IPS-NIHi7 (cell line): ENCODE data around the gene S100A3.
"Not testable (repeated sequence)": the region's sequence is repeated elsewhere in the genome, so short reads cannot be mapped to it uniquely, and the experiment has no call there.

Source experiments
- DNase-seq: peaks from one replicate; pipeline ENCODE4 v3.0.0; 2012; ENCODE audit warnings: mixed read lengths; ENCODE audit errors: extremely low spot score

Gene S100A3

DNA sequence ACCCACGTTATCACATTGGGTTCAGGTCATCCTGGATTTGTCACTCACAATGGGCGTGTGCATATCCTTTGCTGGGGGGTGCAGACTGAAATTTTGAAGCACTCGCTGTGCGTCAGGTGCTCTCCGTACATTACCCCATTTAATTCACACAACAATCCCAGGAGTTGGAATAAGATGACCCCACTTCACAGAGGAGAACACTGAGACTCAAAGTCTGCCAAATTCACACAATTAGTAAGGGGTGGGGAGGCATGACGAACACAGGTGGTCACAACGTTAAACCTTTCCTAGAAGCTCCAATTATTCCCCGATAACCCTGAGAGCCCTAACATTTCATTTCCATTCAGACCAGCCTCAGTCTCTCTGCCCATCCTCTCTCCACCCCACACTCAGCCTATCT, 20.4 kb upstream of the S100A3 start:
- no peak for DNase-seq

DNA sequence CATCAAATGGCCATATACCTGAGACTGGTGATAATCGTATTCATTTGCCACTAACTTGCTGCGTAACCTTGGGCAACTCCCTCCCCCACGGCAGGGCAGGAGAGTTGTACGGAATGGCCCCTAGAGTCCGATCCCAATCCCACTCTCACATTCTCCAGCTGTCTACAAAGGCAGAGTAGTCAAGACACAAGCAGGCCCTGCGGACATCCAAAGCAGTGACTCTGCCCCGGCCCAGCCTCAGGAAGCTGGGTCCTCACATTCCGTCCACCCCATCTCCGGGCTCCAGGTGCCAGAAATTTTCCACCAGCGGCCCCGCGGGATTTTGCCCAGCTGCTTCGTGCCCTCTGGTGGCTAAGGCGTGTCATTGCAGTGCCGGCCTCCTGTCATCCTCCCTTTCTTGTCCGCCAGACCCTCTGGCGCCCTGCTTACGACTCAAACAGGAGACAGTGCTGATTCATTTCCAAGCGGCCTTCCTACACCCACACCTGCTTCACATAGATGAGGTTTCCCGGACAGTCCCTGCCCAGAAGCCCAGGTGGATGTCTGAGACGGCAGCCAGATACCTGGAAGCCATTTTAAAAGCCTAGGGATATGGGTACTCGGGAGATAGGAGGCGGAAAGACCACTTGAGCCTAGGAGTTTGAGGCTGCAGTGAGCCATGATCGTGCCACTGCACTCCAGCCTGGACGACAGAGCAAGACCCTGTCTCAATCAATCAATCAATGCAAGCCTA, 19.5 kb upstream of the S100A3 start:
- peak; percentile 89 for DNase-seq

DNA sequence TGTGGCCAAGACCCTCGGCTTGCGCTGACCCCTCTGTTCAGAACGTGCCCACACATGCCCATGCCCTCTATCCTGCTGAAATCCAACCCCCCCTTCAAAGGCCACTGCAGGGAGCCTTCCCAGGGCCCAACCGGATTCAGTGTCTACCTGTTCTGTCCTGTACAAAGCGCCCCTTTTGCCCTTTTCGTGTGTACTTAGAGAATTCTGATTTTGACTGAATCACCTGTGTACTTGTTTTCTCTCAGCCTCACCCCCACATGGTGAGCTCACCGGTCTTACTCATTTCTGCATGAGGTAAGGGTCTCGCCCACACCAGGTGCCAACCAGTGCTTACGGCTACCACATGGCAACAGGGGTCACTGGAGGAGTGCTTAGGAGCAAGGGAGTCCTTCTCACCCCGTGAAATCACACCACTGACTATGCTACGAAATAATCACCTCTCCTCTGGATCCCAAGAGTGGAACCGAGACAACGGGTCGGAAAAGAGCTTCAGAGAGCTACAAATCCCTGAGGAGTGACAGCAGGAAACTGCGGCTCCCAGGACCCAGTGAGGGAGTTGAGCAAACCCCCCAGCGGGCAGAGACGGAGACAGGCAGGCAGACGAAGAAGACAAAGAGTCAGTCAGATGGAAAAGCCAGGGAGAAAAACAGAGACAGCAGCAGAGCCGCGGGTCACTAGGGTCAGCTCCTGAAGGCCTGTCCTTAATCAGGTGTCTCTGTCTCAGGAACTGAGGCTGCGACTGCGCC, 18.7 kb upstream of the S100A3 start:
- DNase-seq = no peak

DNA sequence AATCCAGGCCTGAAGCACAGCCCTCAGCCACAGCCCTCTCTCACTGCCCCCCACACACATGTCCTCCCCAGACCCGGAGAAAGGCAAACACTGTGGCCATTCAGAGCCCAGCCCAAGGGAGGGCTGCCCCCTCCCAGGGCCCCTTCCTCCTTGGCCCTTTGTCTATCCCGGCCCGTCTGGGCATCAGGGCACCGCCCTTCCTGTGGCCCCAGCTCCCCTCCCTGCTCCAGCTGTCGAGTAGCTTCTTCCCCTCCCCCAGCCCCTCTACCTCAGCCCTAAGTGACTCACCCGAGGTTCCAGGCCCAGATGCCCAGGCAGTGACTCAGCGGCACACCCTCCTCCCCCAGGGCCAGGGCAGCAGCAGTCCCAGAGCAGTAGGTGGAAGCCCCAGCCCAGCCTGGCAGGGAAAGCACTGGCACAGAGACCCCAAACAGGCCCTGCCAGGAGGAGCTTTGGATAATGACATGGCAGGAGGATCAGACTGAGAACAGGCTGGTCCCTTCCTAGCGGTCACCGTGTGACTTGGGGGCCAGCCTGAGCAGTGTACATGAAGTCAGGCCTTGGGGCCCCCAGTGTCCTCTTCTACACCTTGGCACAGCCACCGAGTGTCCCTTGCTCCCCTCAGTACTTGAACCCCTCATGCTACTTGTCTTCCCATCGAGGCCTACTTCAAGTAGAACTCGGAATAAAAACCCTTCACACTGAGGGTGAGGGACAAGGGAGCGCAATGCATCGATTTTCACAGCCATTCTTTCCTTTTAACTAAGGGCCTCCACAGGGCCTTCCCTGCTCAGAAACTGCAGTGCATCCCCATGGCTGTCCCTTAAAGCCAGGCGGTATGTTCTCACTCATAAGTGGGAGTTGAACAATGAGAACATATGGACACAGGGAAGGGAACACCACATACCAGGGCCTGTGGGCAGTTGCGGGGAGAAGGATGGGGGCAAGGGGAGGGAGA, 17.6 kb upstream of the S100A3 start:
- peak; percentile 92 for DNase-seq

DNA sequence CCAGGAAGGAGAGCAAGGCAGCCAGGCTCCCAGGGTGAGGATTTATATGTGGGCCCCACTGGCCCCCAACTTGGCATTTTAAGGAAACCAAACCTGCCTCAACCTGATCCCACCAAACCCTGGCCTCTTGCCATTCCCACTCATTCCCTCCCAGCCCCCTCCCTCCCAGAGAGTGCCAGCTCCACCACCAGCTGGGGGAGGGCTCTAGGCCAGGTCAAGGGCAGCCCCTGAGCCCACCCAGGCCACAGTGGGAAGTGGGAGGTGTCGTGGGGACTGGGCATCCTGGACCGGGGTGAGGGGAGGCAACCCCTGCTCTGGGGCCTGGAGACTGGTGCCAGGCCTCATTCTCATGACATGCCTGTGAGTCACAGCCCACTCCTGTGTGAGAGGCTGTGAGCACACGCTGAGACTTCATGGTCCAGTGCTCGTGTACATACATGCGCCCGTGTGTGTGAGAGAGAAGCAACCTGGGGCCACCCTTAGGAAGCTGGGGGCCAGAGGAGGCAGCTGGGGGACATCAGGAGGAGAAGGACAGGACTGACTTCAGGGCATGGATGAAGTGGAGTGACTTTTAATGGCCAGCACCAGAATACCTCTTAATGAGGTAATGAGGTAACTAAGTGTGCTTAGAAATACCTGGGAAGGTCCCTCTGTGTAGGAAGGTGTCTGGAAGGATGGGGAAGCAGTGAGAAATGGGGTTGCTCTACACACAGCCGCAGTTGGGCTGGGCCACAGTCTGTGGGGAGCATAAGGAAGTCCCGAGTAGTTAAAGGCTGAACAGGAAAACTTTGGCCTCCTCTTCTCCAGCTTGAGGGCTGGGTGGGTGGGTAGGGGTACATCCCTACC, 16.7 kb upstream of the S100A3 start, which contains the start of gene S100A2:
Gene S100A2 (minus strand): TSS at position 316 of the 846 bp plus-strand sequence. CDS start 1,967 bp downstream, outside the sequence.
- no peak for DNase-seq

DNA sequence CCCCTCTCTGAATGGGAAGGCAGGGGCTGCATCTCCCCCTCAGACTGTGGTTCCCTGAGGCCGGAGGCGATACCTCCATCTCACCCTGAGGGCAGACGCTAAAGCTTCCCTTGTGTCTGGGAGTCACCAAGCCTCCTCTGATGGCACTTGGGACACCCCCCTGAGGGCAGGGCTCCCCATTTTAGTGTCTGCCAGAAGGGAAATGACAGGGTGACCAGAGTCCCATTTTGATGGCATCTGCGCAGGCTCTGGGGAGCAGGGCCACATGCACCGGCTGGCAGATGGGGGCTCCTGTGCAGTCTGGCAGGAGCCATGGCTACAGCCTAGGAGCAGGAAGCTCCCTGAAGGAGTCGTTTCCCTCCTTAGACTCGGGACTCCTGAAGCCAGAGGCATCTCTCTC, 14.9 kb upstream of the S100A3 start:
- DNase-seq = no peak

DNA sequence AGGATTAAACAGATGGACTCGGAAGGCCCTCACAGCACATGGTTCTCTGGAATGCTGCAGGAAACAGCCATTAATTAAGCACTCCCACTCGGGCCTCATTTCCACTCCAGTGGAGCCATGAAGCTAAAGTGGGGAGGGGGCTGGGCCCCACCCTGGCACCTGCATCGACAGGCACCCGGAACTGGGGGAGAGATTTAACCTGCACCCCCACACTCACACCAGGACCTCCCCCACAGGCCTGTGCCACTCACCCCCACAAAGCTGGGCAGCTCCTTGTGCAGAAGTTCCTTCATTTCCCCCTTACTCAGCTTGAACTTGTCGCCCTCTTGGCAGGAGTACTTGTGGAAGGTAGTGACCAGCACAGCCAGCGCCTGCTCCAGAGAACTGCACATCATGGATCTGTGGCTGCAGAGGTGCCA, 14.4 kb upstream of the S100A3 start:
- DNase-seq = no peak

DNA sequence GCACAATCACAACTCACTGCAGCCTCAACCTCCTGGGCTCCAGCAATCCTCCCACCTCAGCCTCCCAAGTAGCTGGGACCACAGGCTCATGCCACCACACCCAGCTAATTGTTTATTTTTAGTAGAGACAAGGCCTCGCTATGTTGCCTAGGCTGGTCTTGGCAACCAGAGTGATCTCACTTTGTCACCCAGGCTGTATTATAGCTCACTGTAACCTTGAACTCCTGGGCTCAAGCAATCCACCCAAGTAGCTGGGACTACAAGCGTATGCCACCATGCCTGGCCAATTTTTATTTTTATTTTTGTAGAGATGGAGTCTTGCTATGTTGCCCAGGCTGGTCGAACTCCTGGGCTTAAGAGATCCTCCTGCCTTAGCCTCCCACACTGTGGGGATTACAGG, 13.0 kb upstream of the S100A3 start:
- not testable (repeated sequence) for DNase-seq

DNA sequence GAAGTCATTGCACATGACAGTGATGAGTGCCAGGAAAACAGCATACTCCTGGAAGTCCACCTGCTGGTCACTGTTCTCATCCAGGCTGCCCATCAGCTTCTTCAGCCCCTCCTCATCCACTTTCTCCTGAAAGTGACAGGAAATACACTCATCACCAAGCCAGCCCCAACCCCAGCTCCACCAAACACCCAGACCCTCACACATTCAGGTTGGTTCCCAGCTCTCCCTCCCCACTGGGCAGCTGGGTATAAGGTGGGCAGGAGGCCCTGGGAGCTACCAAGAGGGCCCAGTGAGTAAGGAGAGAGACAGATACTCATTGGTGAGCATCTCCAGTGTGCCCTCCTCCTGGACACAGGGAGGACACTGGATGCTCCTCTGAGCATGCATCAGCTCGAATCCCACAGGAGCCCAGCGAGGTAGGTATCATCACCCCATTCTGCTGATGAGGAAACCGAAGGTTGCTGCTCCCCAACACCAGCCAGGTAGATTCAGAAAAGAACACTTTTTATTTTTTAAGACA, 12.5 kb upstream of the S100A3 start:
- DNase-seq = no peak

DNA sequence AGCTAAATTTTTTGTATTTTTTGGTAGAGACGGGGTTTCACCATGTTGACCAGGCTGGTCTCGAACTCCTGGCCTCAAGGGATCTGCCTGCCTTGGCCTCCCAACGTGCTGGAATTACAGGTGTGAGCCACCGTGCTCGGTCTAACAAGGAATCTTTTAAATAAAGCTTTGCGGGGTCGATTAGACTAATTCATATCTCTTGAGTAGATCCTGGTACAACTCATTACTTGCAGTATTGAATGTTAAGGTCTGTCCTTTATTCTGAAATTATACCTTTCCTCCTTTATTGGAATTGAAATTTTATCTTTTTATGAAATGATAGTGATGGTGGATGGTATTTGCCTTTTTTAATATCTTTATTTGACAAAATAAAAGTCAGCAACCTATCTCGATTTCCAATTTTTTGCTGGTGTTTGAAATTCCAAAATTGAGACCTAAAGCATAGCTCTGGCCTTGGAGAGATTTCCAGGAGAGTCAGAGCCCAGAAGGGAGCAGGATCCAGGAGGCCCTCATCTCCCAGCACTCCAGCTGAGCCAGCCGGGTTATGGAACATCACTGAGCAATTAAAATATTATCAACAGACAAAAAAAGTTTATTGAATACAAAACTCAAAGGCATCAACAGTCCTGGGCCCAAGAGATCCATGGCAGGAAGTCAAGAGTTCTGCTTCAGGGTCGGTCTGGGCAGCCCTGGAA, 11.9 kb upstream of the S100A3 start:
- no peak for DNase-seq

DNA sequence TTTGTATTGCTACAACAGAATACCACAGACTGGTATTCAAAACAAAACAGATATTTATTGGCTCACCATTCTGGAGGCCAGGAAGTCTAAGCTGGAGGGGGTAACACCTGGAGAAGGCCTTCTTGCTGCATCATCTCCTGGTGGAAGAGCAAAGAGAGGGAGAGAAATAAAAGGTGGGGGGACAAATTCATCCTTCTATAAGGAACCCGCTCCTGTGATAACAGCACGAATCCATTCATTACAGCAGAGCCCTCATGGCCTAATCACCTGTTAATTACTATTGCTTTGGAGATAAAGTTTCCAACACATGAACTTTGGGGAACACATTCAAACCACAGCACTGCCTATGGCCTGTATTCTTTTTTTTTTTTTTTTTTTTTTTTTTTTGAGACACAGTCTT, 11.2 kb upstream of the S100A3 start:
- no peak for DNase-seq

DNA sequence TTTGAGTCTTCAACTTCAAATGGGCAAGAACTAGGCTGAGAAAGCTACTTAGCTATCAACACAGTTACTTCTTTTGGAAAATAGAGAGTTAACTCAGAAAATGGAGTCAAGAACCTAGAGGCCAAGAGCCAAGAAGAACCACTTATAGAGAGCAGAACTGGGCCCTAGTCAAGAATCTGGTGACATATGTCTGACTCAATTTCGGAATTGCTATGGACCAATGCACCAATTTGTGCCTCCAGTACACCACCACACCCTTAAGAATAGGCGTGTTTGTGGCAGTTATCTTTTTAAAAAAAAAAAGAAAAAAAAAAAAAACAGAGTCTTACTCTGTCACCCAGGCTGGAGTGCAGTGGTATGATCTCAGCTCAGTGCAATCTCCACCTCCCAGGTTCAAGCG, 8.8 kb upstream of the S100A3 start:
- DNase-seq = no peak

DNA sequence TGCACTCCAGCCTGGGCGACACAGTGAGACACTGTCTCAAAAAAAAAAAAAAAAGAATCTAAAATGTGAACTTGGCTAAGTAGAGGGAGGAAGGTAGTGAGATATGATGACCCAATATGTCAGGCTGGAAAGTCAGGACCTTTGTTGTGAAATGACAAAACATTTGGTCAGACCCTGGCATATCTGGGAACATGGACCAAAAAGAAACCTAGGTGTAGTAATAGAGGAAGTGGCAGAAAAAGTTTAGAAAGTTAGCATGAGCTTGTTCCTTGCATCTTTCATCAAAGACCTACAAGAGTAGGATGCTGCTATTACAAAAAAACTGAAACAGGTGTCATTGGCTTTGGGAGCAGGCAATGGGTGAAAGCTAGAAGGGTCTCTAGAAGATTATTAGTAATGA, 7.3 kb upstream of the S100A3 start:
- no peak for DNase-seq

DNA sequence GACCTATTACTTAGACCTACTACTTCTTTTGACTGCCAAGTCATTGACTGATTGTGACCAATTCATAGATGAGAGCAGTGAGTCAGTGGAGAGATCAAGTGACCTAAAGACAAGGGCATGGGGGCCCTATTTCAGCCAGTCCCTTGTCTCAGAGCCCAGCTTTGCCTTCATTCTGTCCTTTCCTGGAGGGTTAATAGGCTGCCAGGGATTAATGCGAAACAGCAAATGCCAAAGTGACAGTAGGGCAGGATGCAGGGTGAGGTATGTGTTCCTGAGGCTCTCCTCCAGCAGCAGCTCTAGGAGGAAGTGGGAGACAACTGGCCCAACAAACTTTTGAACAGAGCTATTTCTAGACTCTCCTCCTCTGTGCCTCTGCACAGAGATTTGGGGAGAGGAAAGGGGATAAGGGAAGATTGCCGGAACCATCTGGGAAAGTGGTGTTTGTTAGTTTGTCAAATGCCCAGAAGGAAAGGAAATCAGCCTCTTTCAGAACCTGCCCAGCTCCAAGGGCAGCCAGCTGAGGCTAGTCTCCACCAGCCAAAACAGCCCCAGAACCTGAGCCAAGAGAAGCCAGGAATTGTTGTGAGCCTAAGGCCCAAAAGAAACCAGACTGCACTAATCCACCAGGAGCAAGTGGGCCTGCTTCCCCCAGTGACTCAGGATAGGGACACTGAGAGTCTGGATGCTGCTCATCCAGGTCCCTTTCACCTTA, 4.9 kb upstream of the S100A3 start:
- DNase-seq = peak; percentile 5

DNA sequence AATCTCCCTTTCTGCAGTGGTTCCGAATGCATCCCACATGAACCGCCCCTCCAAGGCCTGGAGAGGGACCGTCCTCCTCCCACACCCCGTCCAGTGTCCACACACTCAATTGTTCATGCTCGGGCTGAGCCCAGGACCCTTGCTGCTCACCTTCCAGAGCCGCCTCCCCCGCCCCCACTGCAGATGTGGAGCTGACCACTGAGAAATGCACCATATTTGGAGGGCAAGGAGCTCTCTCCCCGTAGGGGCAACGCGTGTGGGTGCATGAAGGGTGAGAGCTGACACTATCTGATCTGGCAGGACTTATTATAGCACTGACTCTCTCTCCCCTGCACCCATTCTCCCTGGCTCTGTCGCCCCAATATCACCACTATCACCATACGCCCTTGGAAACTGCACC, 4.0 kb upstream of the S100A3 start:
- DNase-seq = no peak

DNA sequence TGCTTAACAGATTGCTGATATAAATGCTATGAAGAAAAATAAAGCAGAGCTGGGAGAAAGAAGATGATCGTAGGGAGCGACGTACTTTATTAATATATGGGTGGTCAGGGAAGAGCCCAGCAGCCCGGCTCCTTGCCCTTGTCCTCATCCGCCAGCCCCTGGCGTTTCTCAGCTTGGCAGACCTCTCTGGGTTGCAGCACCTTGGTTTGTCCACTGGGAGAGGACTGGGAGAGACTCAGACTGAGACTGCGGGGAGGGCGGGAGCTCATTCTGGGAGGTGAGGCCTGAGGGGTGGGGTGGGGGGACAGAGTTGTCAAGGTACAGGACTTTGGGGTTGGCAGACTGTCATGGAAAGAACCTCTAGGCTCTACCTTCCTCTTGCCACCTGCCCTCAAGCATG, 3.3 kb upstream of the S100A3 start:
- peak; percentile 51 for DNase-seq

DNA sequence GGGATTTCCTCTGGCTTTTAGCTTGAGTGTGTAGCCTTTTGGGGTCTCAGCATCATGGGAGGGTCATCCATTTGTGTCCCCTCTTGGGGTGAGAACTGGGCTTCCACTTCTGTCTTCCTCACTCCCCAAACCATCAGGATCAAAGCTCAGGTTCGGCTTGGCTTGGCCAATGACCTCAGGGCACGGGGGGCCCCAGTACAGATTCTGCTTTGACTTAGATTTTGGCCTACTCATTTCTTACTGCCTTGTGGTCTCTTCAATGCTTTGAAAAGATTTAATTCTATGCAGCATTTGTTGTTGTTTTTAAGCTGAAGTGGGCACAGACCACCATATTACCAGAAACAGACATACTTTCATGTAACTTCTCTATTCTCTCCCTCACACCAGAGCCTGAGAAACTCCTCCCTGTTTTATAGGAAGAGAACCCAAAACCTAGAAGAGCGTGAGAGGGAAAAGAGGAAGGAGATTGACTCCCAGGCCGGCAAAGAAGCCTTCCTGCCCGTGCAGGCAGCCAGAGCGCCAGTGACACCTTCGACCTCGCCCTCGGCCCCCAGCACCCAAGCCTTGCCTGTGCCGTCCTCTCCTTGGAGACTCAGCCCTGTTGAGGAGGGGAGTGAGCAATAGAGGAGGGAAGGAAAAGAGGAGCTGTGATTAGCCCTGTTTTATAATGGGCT, 1.9 kb upstream of the S100A3 start:
- no peak for DNase-seq

DNA sequence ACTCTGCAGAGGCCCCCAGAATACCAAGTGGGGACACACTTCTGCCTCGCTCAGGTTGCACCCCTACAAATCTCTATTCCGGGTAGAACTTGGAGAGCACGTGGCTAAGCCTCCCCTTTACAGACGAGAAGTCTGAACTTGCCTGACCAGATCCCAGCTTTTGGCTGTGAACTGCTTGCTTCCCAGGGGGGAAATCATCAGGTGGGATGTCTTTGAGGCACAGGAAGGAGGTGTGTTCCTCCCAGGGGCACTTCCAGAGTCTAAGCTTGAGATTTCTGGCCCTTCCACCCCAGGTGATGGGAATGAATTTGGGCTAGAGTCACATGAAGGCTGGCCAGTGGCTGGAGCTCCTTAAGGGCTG, 1.3 kb upstream of the S100A3 start:
- DNase-seq = no peak

DNA sequence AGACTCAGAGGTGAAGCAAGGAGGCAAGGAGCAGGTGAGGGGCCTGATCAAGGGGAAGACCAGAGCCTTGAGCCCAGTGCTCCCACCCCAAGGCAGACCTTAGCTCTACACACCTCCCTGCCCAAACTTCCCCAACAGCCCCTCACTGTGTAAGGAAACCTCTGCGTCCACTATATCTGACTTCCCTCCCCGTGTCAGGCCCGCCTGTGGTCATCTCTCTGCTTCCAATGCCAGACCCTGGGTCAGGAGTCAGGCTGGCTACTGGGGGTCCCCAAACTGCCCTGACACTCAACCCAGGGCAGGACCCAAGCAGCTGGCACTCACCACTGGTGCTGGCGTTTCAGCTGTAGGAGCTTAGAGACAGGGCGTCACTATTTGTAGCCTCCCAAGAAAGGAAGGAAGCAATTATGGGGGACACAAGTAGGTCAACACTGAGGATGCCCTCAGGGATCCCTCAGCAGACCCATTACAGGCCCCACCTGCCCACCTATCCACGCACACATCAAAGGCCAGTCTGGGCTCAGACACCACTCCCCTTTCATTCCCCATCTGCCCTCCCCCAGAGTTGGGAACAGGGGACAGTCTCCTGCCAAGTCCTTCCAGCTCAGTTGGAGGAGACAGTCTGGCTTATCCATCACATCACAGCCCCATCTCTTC, 811 bp upstream of the S100A3 start:
- DNase-seq = no peak
